ENCODE results near the gene MARK4. TPM values are rescaled to one million over a fixed set of nuclear protein-coding genes. Genes with fewer than 3 reads are reported as not detected.
A peak's percentile ranks its signal among the peaks of the same experiment; 100 is the strongest.

MARK4 gene
- 10.8 and 14.8 TPM in 2 replicates for total RNA-seq

DNA sequence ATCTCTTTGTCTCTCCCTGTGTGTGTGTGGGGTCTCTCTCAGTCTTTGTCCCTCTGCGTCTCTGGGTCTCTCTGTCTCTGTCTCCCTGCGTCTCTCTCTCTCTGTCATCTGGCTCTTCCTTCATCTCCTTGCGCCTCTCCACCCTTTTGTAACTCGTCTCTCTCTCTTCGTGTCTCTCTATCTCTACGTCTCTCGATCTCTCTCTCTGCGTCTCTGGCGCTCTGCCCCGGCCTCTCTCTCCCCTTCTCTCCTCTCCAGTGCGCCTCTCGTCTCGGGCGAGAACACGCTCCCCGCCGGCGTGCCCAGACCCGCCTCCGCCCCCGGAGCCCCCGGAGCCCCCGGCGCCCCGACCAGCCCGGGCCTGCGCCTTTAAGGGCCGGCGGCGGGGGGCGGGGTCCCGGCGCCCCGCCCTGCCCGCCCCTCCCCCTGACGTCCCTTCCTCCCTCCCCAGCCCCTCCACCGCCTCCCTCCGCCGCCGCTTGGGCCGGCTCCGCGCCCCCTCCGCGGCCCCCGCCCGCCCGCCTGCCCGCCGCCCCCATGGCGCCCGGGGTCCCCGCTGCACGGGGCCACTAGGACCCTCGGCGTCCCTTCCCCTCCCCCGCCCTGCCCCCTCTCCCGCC is at the start of gene MARK4:
Gene MARK4, plus strand, starts transcription at position 440 of the 620 bp plus-strand sequence. CDS start 318 bp downstream, outside the sequence.
- TF ChIP-seq, protein P1, sequence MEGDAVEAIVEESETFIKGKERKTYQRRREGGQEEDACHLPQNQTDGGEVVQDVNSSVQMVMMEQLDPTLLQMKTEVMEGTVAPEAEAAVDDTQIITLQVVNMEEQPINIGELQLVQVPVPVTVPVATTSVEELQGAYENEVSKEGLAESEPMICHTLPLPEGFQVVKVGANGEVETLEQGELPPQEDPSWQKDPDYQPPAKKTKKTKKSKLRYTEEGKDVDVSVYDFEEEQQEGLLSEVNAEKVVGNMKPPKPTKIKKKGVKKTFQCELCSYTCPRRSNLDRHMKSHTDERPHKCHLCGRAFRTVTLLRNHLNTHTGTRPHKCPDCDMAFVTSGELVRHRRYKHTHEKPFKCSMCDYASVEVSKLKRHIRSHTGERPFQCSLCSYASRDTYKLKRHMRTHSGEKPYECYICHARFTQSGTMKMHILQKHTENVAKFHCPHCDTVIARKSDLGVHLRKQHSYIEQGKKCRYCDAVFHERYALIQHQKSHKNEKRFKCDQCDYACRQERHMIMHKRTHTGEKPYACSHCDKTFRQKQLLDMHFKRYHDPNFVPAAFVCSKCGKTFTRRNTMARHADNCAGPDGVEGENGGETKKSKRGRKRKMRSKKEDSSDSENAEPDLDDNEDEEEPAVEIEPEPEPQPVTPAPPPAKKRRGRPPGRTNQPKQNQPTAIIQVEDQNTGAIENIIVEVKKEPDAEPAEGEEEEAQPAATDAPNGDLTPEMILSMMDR (IDR thresholded peaks at IDR 0.05; ENCODE audit: insufficient read depth, low read length, severe bottlenecking): no peak
- DNase-seq (ENCODE audit: low read depth): peak; percentile 46
- H3K4me3 ChIP-seq (ENCODE audit: low read depth, low read length): peak within 1 kb of the TSS; percentile 78
- H3K27me3 ChIP-seq (ENCODE audit: control insufficient read depth, insufficient read depth, low read length): no peaks in the 10 kb centered on the region
- peaks cover 6% of the 10 kb centered on the region for H3K36me3 ChIP-seq (ENCODE audit: control insufficient read depth, insufficient read depth, low read length)
- FAIRE-seq: no peak

DNA sequence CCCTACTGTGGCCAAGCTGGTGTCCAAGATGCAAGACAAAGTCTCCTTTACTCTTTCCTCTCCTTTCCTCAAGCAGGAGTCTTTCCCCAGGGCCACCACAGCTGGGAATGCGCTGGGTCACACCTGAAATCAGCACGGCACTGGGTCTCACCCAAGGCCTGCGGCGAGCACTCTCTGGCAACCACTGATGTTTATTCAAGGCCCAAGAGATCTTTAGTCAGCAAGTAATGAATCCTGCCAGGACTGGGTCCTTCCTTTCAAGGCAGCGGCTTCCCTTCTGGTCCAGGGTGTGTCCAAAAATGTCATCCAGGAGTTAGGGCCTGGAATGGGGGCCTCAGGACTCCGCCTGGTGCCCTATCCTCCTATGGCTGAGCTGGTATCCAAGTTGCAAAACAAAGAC is 48.4 kb upstream of the MARK4 start:
- H3K36me3 ChIP-seq (ENCODE audit: control insufficient read depth, insufficient read depth, low read length): no peaks in the 10 kb centered on the region
- no peak for DNase-seq (ENCODE audit: low read depth)

GRCh38 chr19:45205810-45206209 is 45.3 kb upstream of the MARK4 start:
- no peak for FAIRE-seq
- Histone ChIP-seq H3K27me3 (ENCODE audit: control insufficient read depth, insufficient read depth, low read length) (no peaks in the 10 kb centered on the region), H3K4me3 (ENCODE audit: low read depth, low read length) (no peak overlapping the region), H3K36me3 (ENCODE audit: control insufficient read depth, insufficient read depth, low read length) (no peaks in the 10 kb centered on the region)
- TF ChIP-seq, protein P1 (IDR thresholded peaks at IDR 0.05; ENCODE audit: insufficient read depth, low read length, severe bottlenecking): no peak
- no peak for DNase-seq (ENCODE audit: low read depth)

More for the DNA sequence above, 48.4 kb upstream of the MARK4 start:
- TF ChIP-seq, protein P1 (IDR thresholded peaks at IDR 0.05; ENCODE audit: insufficient read depth, low read length, severe bottlenecking): no peak
- H3K27me3 ChIP-seq (ENCODE audit: control insufficient read depth, insufficient read depth, low read length): no peaks in the 10 kb centered on the region
- peak; percentile 43 for FAIRE-seq
- H3K4me3 ChIP-seq (ENCODE audit: low read depth, low read length): no peak overlapping the region

DNA sequence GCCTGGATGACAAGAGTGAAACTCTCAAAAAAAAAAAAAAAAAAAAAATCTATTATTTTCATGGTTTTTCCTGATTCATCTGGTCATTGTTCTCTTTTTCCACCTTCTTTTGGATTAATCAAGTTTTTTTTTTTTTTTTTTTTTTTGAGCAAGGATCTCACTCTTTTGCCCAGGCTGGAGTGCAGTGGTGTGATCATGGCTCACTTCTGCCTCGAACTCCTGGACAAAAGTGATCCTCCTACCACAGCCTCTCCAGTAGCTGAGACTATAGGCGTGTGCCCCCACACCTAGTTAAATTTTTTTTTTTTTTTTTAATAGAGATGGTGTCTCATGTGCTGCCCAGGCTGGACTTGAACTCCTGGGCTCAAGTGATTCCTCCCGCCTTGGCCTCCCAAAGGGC is 44.7 kb upstream of the MARK4 start:
- Histone ChIP-seq H3K4me3 (ENCODE audit: low read depth, low read length) (no peak overlapping the region), H3K36me3 (ENCODE audit: control insufficient read depth, insufficient read depth, low read length) (no peaks in the 10 kb centered on the region), H3K27me3 (ENCODE audit: control insufficient read depth, insufficient read depth, low read length) (no peaks in the 10 kb centered on the region)
- TF ChIP-seq, protein P1 (IDR thresholded peaks at IDR 0.05; ENCODE audit: insufficient read depth, low read length, severe bottlenecking): no peak
- FAIRE-seq: no peak
- no peak for DNase-seq (ENCODE audit: low read depth)

DNA sequence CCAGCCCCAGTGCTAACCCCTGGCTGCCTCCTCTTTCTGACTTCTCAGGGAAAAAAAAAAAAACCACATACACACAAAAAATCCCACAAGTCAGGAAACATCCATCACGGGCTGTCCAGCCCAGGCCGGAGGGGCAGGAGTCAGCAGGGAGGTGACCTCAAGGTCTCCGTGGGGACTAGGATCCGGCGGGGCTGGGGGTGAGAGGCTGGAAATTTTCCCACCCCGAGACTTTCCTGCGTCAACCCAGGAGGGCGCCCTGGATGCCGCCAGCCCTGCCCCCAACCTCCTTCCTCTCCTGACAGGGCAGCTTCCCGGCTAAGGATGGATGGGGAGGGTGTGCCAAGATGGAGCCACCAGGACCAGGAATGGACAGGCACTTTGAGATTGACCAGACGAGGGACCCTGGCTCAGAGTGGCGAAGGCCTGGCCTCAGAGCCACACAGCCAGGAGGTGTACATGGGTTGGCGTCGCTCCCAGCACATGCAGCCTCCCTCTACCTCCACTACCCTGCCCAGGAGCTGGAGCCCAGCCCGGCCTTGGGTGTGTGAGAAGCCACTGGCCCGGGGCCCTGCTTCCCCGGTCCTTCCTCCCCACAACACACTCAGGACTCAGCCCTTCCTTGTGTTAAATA is 39.2 kb upstream of the MARK4 start:
- DNase-seq (ENCODE audit: low read depth): no peak
- TF ChIP-seq, protein P1 (IDR thresholded peaks at IDR 0.05; ENCODE audit: insufficient read depth, low read length, severe bottlenecking): no peak
- no peak for FAIRE-seq
- no peaks in the 10 kb centered on the region for H3K36me3 ChIP-seq (ENCODE audit: control insufficient read depth, insufficient read depth, low read length)
- peaks cover 2% of the 10 kb centered on the region for H3K27me3 ChIP-seq (ENCODE audit: control insufficient read depth, insufficient read depth, low read length)
- H3K4me3 ChIP-seq (ENCODE audit: low read depth, low read length): no peak overlapping the region

Data from bronchial epithelial cell (primary cell).